ENCODE measurements around the gene TTBK2.

TTBK2 gene

GRCh38 chr15:42825599-42825998, 95.0 kb downstream of the TTBK2 start:
- Histone ChIP-seq H3K9ac (ENCODE audit: low read length in 2 of 2) (no peak overlapping the region), H3K4me3 (ENCODE audit: low read length in 2 of 2) (no peak overlapping the region), H3K9me3 (ENCODE audit: control insufficient read depth in 2 of 2, low read length in 2 of 2) (no peaks in the 10 kb centered on the region), H3K27ac (ENCODE audit: low read length) (no peak overlapping the region), H3K36me3 (ENCODE audit: control insufficient read depth in 2 of 2, insufficient read depth in 2 of 2, low read length in 2 of 2) (peaks cover 3 to 13% of the 10 kb centered on the region in 2 donors), H3K4me1 (ENCODE audit: control insufficient read depth, insufficient read depth, low read length) (no peaks in the 10 kb centered on the region), H3K27me3 (ENCODE audit: control insufficient read depth in 1 of 2, insufficient read depth in 2 of 2, low read length in 2 of 2) (no peaks in the 10 kb centered on the region)

GRCh38 chr15:42820811-42821210, 99.8 kb downstream of the TTBK2 start:
- Histone ChIP-seq H3K27ac (ENCODE audit: low read length) (no peak overlapping the region), H3K4me3 (ENCODE audit: low read length in 2 of 2) (no peak overlapping the region), H3K4me1 (ENCODE audit: control insufficient read depth, insufficient read depth, low read length) (no peaks in the 10 kb centered on the region), H3K9me3 (ENCODE audit: control insufficient read depth in 2 of 2, low read length in 2 of 2) (no peaks in the 10 kb centered on the region), H3K27me3 (ENCODE audit: control insufficient read depth in 1 of 2, insufficient read depth in 2 of 2, low read length in 2 of 2) (no peaks in the 10 kb centered on the region), H3K9ac (ENCODE audit: low read length in 2 of 2) (no peak overlapping the region), H3K36me3 (ENCODE audit: control insufficient read depth in 2 of 2, insufficient read depth in 2 of 2, low read length in 2 of 2) (no peaks in the 10 kb centered on the region)

- H3K27ac ChIP-seq (ENCODE audit: low read length), result no peak overlapping the region
- no peaks in the 10 kb centered on the region for H3K36me3 ChIP-seq (ENCODE audit: control insufficient read depth in 2 of 2, insufficient read depth in 2 of 2, low read length in 2 of 2)
- H3K9ac ChIP-seq (ENCODE audit: low read length in 2 of 2), result no peak overlapping the region
- H3K9me3 ChIP-seq (ENCODE audit: control insufficient read depth in 2 of 2, low read length in 2 of 2), result no peaks in the 10 kb centered on the region
- no peak overlapping the region for H3K4me3 ChIP-seq (ENCODE audit: low read length in 2 of 2)
- no peaks in the 10 kb centered on the region for H3K27me3 ChIP-seq (ENCODE audit: control insufficient read depth in 1 of 2, insufficient read depth in 2 of 2, low read length in 2 of 2)
- no peaks in the 10 kb centered on the region for H3K4me1 ChIP-seq (ENCODE audit: control insufficient read depth, insufficient read depth, low read length)
Observed at GRCh38 chr15:42819786-42820185, 100.8 kb downstream of the TTBK2 start.

- Histone ChIP-seq H3K9ac (ENCODE audit: low read length in 2 of 2) (no peak overlapping the region), H3K4me3 (ENCODE audit: low read length in 2 of 2) (no peak overlapping the region), H3K27me3 (ENCODE audit: control insufficient read depth in 1 of 2, insufficient read depth in 2 of 2, low read length in 2 of 2) (no peaks in the 10 kb centered on the region), H3K4me1 (ENCODE audit: control insufficient read depth, insufficient read depth, low read length) (no peaks in the 10 kb centered on the region), H3K27ac (ENCODE audit: low read length) (no peak overlapping the region), H3K36me3 (ENCODE audit: control insufficient read depth in 2 of 2, insufficient read depth in 2 of 2, low read length in 2 of 2) (peaks cover 0 to 3% of the 10 kb centered on the region in 2 donors), H3K9me3 (ENCODE audit: control insufficient read depth in 2 of 2, low read length in 2 of 2) (no peaks in the 10 kb centered on the region)
Observed at GRCh38 chr15:42811433-42811832, 109.1 kb downstream of the TTBK2 start.

- H3K9ac ChIP-seq (ENCODE audit: low read length in 2 of 2), result no peak overlapping the region
- no peak overlapping the region for H3K27ac ChIP-seq (ENCODE audit: low read length)
- H3K9me3 ChIP-seq (ENCODE audit: control insufficient read depth in 2 of 2, low read length in 2 of 2), result no peaks in the 10 kb centered on the region
- H3K4me3 ChIP-seq (ENCODE audit: low read length in 2 of 2), result no peak overlapping the region
- no peaks in the 10 kb centered on the region for H3K27me3 ChIP-seq (ENCODE audit: control insufficient read depth in 1 of 2, insufficient read depth in 2 of 2, low read length in 2 of 2)
- no peaks in the 10 kb centered on the region for H3K4me1 ChIP-seq (ENCODE audit: control insufficient read depth, insufficient read depth, low read length)
- H3K36me3 ChIP-seq (ENCODE audit: control insufficient read depth in 2 of 2, insufficient read depth in 2 of 2, low read length in 2 of 2), result peaks cover 0 to 5% of the 10 kb centered on the region in 2 donors
Observed at GRCh38 chr15:42808913-42809312, 111.7 kb downstream of the TTBK2 start.

- H3K27me3 ChIP-seq (ENCODE audit: control insufficient read depth in 1 of 2, insufficient read depth in 2 of 2, low read length in 2 of 2), result no peaks in the 10 kb centered on the region
- no peak overlapping the region for H3K27ac ChIP-seq (ENCODE audit: low read length)
- H3K9ac ChIP-seq (ENCODE audit: low read length in 2 of 2), result no peak overlapping the region
- H3K36me3 ChIP-seq (ENCODE audit: control insufficient read depth in 2 of 2, insufficient read depth in 2 of 2, low read length in 2 of 2), result peaks cover 3 to 12% of the 10 kb centered on the region in 2 donors
- H3K4me3 ChIP-seq (ENCODE audit: low read length in 2 of 2), result no peak overlapping the region
- no peaks in the 10 kb centered on the region for H3K4me1 ChIP-seq (ENCODE audit: control insufficient read depth, insufficient read depth, low read length)
- no peaks in the 10 kb centered on the region for H3K9me3 ChIP-seq (ENCODE audit: control insufficient read depth in 2 of 2, low read length in 2 of 2)
Observed at GRCh38 chr15:42805266-42805665, 115.3 kb downstream of the TTBK2 start.

- H3K9ac ChIP-seq (ENCODE audit: low read length in 2 of 2), result no peak overlapping the region
- H3K9me3 ChIP-seq (ENCODE audit: control insufficient read depth in 2 of 2, low read length in 2 of 2), result no peaks in the 10 kb centered on the region
- H3K27ac ChIP-seq (ENCODE audit: low read length), result no peak overlapping the region
- no peaks in the 10 kb centered on the region for H3K27me3 ChIP-seq (ENCODE audit: control insufficient read depth in 1 of 2, insufficient read depth in 2 of 2, low read length in 2 of 2)
- H3K36me3 ChIP-seq (ENCODE audit: control insufficient read depth in 2 of 2, insufficient read depth in 2 of 2, low read length in 2 of 2), result peaks cover 2 to 12% of the 10 kb centered on the region in 2 donors
- H3K4me1 ChIP-seq (ENCODE audit: control insufficient read depth, insufficient read depth, low read length), result no peaks in the 10 kb centered on the region
- H3K4me3 ChIP-seq (ENCODE audit: low read length in 2 of 2), result no peak overlapping the region
Observed at GRCh38 chr15:42804739-42805138, 115.8 kb downstream of the TTBK2 start.

GRCh38 chr15:42803436-42803835, 117.1 kb downstream of the TTBK2 start:
- Histone ChIP-seq H3K27me3 (ENCODE audit: control insufficient read depth in 1 of 2, insufficient read depth in 2 of 2, low read length in 2 of 2) (no peaks in the 10 kb centered on the region), H3K36me3 (ENCODE audit: control insufficient read depth in 2 of 2, insufficient read depth in 2 of 2, low read length in 2 of 2) (peaks cover 2 to 12% of the 10 kb centered on the region in 2 donors)

GRCh38 chr15:42802168-42802567, 118.4 kb downstream of the TTBK2 start:
- Histone ChIP-seq H3K4me3 (ENCODE audit: low read length in 2 of 2) (no peak overlapping the region), H3K36me3 (ENCODE audit: control insufficient read depth in 2 of 2, insufficient read depth in 2 of 2, low read length in 2 of 2) (peaks cover 2 to 12% of the 10 kb centered on the region in 2 donors), H3K27me3 (ENCODE audit: control insufficient read depth in 1 of 2, insufficient read depth in 2 of 2, low read length in 2 of 2) (no peaks in the 10 kb centered on the region), H3K27ac (ENCODE audit: low read length) (no peak overlapping the region), H3K9ac (ENCODE audit: low read length in 2 of 2) (no peak overlapping the region), H3K4me1 (ENCODE audit: control insufficient read depth, insufficient read depth, low read length) (no peaks in the 10 kb centered on the region), H3K9me3 (ENCODE audit: control insufficient read depth in 2 of 2, low read length in 2 of 2) (no peaks in the 10 kb centered on the region)

More at GRCh38 chr15:42803436-42803835, 117.1 kb downstream of the TTBK2 start:
- no peaks in the 10 kb centered on the region for H3K4me1 ChIP-seq (ENCODE audit: control insufficient read depth, insufficient read depth, low read length)
- H3K9ac ChIP-seq (ENCODE audit: low read length in 2 of 2), result no peak overlapping the region
- H3K9me3 ChIP-seq (ENCODE audit: control insufficient read depth in 2 of 2, low read length in 2 of 2), result no peaks in the 10 kb centered on the region
- H3K4me3 ChIP-seq (ENCODE audit: low read length in 2 of 2), result no peak overlapping the region
- no peak overlapping the region for H3K27ac ChIP-seq (ENCODE audit: low read length)

GRCh38 chr15:42800731-42801474, 119.7 kb downstream of the TTBK2 start:
- H3K27me3 ChIP-seq (ENCODE audit: control insufficient read depth in 1 of 2, insufficient read depth in 2 of 2, low read length in 2 of 2), result no peaks in the 10 kb centered on the region
- no peak overlapping the region for H3K4me3 ChIP-seq (ENCODE audit: low read length in 2 of 2)
- H3K9me3 ChIP-seq (ENCODE audit: control insufficient read depth in 2 of 2, low read length in 2 of 2), result no peaks in the 10 kb centered on the region
- H3K4me1 ChIP-seq (ENCODE audit: control insufficient read depth, insufficient read depth, low read length), result no peaks in the 10 kb centered on the region
- peaks cover 2 to 12% of the 10 kb centered on the region in 2 donors for H3K36me3 ChIP-seq (ENCODE audit: control insufficient read depth in 2 of 2, insufficient read depth in 2 of 2, low read length in 2 of 2)
- H3K9ac ChIP-seq (ENCODE audit: low read length in 2 of 2), result no peak overlapping the region
- no peak overlapping the region for H3K27ac ChIP-seq (ENCODE audit: low read length)

GRCh38 chr15:42798802-42799201, 121.8 kb downstream of the TTBK2 start:
- H3K4me3 ChIP-seq (ENCODE audit: low read length in 2 of 2), result no peak overlapping the region
- H3K36me3 ChIP-seq (ENCODE audit: control insufficient read depth in 2 of 2, insufficient read depth in 2 of 2, low read length in 2 of 2), result peaks cover 0 to 12% of the 10 kb centered on the region in 2 donors
- H3K27me3 ChIP-seq (ENCODE audit: control insufficient read depth in 1 of 2, insufficient read depth in 2 of 2, low read length in 2 of 2), result no peaks in the 10 kb centered on the region
- no peak overlapping the region for H3K9ac ChIP-seq (ENCODE audit: low read length in 2 of 2)
- H3K27ac ChIP-seq (ENCODE audit: low read length), result no peak overlapping the region
- no peaks in the 10 kb centered on the region for H3K4me1 ChIP-seq (ENCODE audit: control insufficient read depth, insufficient read depth, low read length)
- no peaks in the 10 kb centered on the region for H3K9me3 ChIP-seq (ENCODE audit: control insufficient read depth in 2 of 2, low read length in 2 of 2)
